ENCODE results near the gene YTHDC2.

- no peak for TF ChIP-seq POLR2A (IDR thresholded peaks at IDR 0.05)
- no peak for TF ChIP-seq CTCF (IDR thresholded peaks at IDR 0.05)
Observed at GRCh38 chr5:113520429-113520828, 6.9 kb downstream of the YTHDC2 start.
